ENCODE results near the gene KCNK2. TPM values are rescaled to one million over a fixed set of nuclear protein-coding genes. Genes with fewer than 3 reads are reported as not detected.

Gene KCNK2
- total RNA-seq = under 0.01 and 0.25 TPM in 2 replicates

GRCh38 chr1:215082532-215083382 lies at the start of gene KCNK2:
Gene KCNK2, plus strand, starts transcription at chr1:215082737. Its CDS starts 649 bp downstream, at chr1:215083386.

Measured in mesangial cell (primary cell).